Smooth muscle cell (in vitro differentiated cells): Measurements from ENCODE around the gene EPM2AIP1. TPM values are rescaled to one million over a fixed set of nuclear protein-coding genes. Genes with fewer than 3 reads are reported as not detected.
A peak's percentile ranks its signal among the peaks of the same experiment; 100 is the strongest.

Source experiments
- DNase-seq: peaks from one replicate; lab custom pipeline; 2025; ENCODE audit not compliant: unreplicated experiment; lab: John Stamatoyannopoulos, UW
- H2AFZ ChIP-seq: fragments of 200-600 bp; sonication (generic); 2 replicates; pipeline ENCODE4 v1.6.0; 2016; ENCODE audit warnings: antibody characterized with exemption, low read depth, mild to moderate bottlenecking
- H3F3A ChIP-seq: fragments of 200-600 bp; sonication (generic); 2 replicates; pipeline ENCODE4 v1.6.0; 2017; ENCODE audit warnings: antibody characterized with exemption, low read depth
- H3K27ac ChIP-seq: fragments of 200-600 bp; sonication (generic); 2 replicates; pipeline ENCODE4 v1.5.1; 2016; ENCODE audit warnings: low read depth, mild to moderate bottlenecking
- H3K27me3 ChIP-seq: fragments of 200-600 bp; sonication (generic); 2 replicates; pipeline ENCODE4 v1.6.1; 2016; ENCODE audit warnings: low read depth, mild to moderate bottlenecking
- H3K36me3 ChIP-seq: fragments of 200-600 bp; sonication (generic); 2 replicates; pipeline ENCODE4 v1.5.1; 2016; ENCODE audit warnings: low read depth
- H3K4me1 ChIP-seq: fragments of 200-600 bp; sonication (generic); 2 replicates; pipeline ENCODE4 v1.5.1; 2016; ENCODE audit warnings: low read depth
- H3K4me2 ChIP-seq: fragments of 200-600 bp; sonication (generic); 2 replicates; pipeline ENCODE4 v1.6.0; 2016; ENCODE audit warnings: mild to moderate bottlenecking
- H3K4me3 ChIP-seq: fragments of 200-600 bp; sonication (generic); 2 replicates; pipeline ENCODE4 v1.5.1; 2016; ENCODE audit warnings: mild to moderate bottlenecking
- H3K79me2 ChIP-seq: fragments of 200-600 bp; sonication (generic); 2 replicates; pipeline ENCODE4 v1.6.0; 2016; ENCODE audit warnings: low read depth, mild to moderate bottlenecking
- H3K9ac ChIP-seq: fragments of 200-600 bp; sonication (generic); 2 replicates; pipeline ENCODE4 v1.6.0; 2016; ENCODE audit warnings: low read depth
- H3K9me3 ChIP-seq: fragments of 200-600 bp; sonication (generic); replicated peaks from 2 replicates; pipeline ENCODE4 v1.5.1; 2016; ENCODE audit warnings: low read depth
- H4K20me1 ChIP-seq: fragments of 200-600 bp; sonication (generic); 2 replicates; pipeline ENCODE4 v1.6.0; 2016; ENCODE audit warnings: low read depth
- CTCF ChIP-seq: fragments of 200-600 bp; sonication (generic); IDR thresholded peaks from 2 replicates; pipeline ENCODE4 v1.5.1; 2017; ENCODE audit warnings: borderline replicate concordance, mild to moderate bottlenecking, antibody characterized with exemption; ENCODE audit not compliant: insufficient read depth, poor library complexity, severe bottlenecking
- WGBS: methylation state at CpG from one replicate; pipeline ENCODE4 v1.1.7; 2016; ENCODE audit warnings: low lambda C conversion rate; 5-methylcytosine and 5-hydroxymethylcytosine counted together
- polyA plus RNA-seq: library from polyadenylated mRNA; unstranded; fragments of >200 nt; fragmentation: Nextera tagmentation; extraction: Ambion mirVana; gene quantifications from 2 replicates; pipeline ENCODE4 v1.2.1, GENCODE V29; 2016
- total RNA-seq: library from RNA; depleted of rRNA; stranded (reverse); fragments of >200 nt; gene quantifications from 2 replicates; pipeline ENCODE4 v1.2.3, GENCODE V29; 2014

EPM2AIP1 gene
- total and polyA plus RNA-seq, 2 experiments from 2014 or later = 6.5 to 18.6 TPM

DNA sequence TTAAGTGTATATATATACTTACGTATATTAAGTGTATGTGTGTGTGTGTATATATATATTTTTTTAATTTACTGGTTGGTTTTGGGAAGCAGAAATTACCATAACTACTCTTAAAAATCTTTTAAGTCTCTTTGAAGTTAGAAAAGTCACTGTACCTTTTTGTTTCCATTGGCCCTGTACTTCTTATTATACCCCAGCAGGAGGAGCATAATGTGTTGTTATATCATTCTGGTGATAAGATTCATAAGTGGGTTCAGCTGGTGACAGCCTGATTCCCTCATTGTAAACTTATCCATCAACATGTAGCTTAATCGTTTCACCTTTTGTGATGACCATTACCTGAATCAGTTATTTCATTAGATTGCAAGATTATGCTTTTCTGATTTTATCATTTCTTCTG lies 31.2 kb upstream of the EPM2AIP1 start:
- Histone ChIP-seq H2AFZ (no peak overlapping the region), H3K4me2 (no peak overlapping the region), H4K20me1 (no peaks in the 10 kb centered on the region), H3K27me3 (no peaks in the 10 kb centered on the region), H3K27ac (no peak overlapping the region), H3K36me3 (peaks cover 35% of the 10 kb centered on the region), H3K4me3 (no peak overlapping the region), H3K79me2 (no peaks in the 10 kb centered on the region), H3K9me3 (no peaks in the 10 kb centered on the region), H3F3A (no peaks in the 10 kb centered on the region), H3K4me1 (no peaks in the 10 kb centered on the region), H3K9ac (no peak overlapping the region)
- peak; percentile 23 for TF ChIP-seq CTCF
- no peak for DNase-seq
- WGBS = 95% methylated on average over 2 of the region's 2 CpGs

GRCh38 chr3:37017683-37018082 lies 24.8 kb upstream of the EPM2AIP1 start:
- Histone ChIP-seq H3K36me3 (peaks cover 42% of the 10 kb centered on the region), H3K4me3 (no peak overlapping the region), H2AFZ (no peak overlapping the region), H3K9ac (no peak overlapping the region), H3K4me1 (no peaks in the 10 kb centered on the region), H3K27ac (no peak overlapping the region), H3K27me3 (no peaks in the 10 kb centered on the region), H3F3A (no peaks in the 10 kb centered on the region), H3K79me2 (no peaks in the 10 kb centered on the region), H3K4me2 (no peak overlapping the region), H3K9me3 (no peaks in the 10 kb centered on the region), H4K20me1 (no peaks in the 10 kb centered on the region)
- no peak for DNase-seq
- WGBS = 100% methylated on average over 3 of the region's 3 CpGs
- no peak for TF ChIP-seq CTCF

DNA sequence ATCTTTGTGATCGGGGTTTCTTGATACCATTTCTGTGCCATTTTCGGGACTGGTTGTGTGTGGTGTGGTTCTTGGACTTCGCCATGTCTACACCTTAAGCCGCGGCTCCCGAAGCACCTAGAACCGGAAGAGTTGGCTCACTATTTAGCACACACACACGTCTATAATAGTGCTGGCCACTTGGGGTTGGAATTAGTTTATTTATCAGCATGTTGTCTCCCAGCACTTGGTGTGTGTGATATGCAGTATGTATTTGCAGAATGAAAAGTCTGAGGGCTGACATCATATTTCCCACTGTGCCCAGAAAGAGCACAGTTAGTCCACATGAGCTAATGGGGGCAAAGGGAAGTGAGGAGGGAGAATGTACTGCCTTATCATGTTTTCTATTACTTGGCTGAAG lies 24.0 kb upstream of the EPM2AIP1 start:
- H3K27ac ChIP-seq = no peak overlapping the region
- H3F3A ChIP-seq = no peaks in the 10 kb centered on the region
- H3K9me3 ChIP-seq = no peaks in the 10 kb centered on the region
- H3K36me3 ChIP-seq = peaks cover 50% of the 10 kb centered on the region
- no peaks in the 10 kb centered on the region for H3K79me2 ChIP-seq
- no peak for TF ChIP-seq CTCF
- H4K20me1 ChIP-seq = no peaks in the 10 kb centered on the region
- WGBS = 97% methylated on average over 8 of the region's 8 CpGs
- no peak for DNase-seq
- no peaks in the 10 kb centered on the region for H3K4me1 ChIP-seq
- H3K4me3 ChIP-seq = no peak overlapping the region
- H3K27me3 ChIP-seq = no peaks in the 10 kb centered on the region
- no peak overlapping the region for H3K9ac ChIP-seq
- H3K4me2 ChIP-seq = no peak overlapping the region
- no peak overlapping the region for H2AFZ ChIP-seq

GRCh38 chr3:37015642-37016041 lies 22.7 kb upstream of the EPM2AIP1 start:
- no peak for TF ChIP-seq CTCF
- Histone ChIP-seq H3K27ac (no peak overlapping the region), H3F3A (no peaks in the 10 kb centered on the region), H2AFZ (no peak overlapping the region), H3K4me1 (no peaks in the 10 kb centered on the region), H3K9ac (no peak overlapping the region), H4K20me1 (no peaks in the 10 kb centered on the region), H3K4me3 (no peak overlapping the region), H3K4me2 (no peak overlapping the region), H3K36me3 (peaks cover 39% of the 10 kb centered on the region), H3K9me3 (no peaks in the 10 kb centered on the region), H3K79me2 (no peaks in the 10 kb centered on the region), H3K27me3 (no peaks in the 10 kb centered on the region)
- WGBS = 97% methylated on average over 5 of the region's 5 CpGs
- no peak for DNase-seq
